HEK293 (cell line): Measurements from ENCODE around the gene PRSS16.
A peak's percentile ranks its signal among the peaks of the same experiment; 100 is the strongest.

Experiments used
- GLIS1 ChIP-seq: fragments of 450-650 bp; formaldehyde crosslinking; IDR thresholded peaks from 2 replicates; pipeline ENCODE4 v1.5.1; 2016; ENCODE audit warnings: missing biosample characterization, missing genetic modification characterization
- HOXA7 ChIP-seq: sonication (generic); formaldehyde crosslinking; IDR thresholded peaks from 2 replicates; pipeline ENCODE4 v1.8.1; 2022; ENCODE audit warnings: missing genetic modification reagents, borderline replicate concordance
- KLF16 ChIP-seq: fragments of 450-650 bp; formaldehyde crosslinking; IDR thresholded peaks from 2 replicates; pipeline ENCODE4 v1.5.1; 2017; ENCODE audit warnings: missing biosample characterization, missing genetic modification characterization
- MEIS1 ChIP-seq: sonication (generic); formaldehyde crosslinking; IDR thresholded peaks from 2 replicates; pipeline ENCODE4 v1.8.1; 2022; ENCODE audit warnings: missing genetic modification reagents, mild to moderate bottlenecking, borderline replicate concordance
- PRDM2 ChIP-seq: fragments of 450-650 bp; formaldehyde crosslinking; IDR thresholded peaks from 2 replicates; pipeline ENCODE4 v1.5.1; 2016; ENCODE audit warnings: missing biosample characterization, missing genetic modification characterization, borderline replicate concordance
- SCRT2 ChIP-seq: fragments of 450-650 bp; formaldehyde crosslinking; IDR thresholded peaks from 2 replicates; pipeline ENCODE4 v1.5.1; 2016; ENCODE audit warnings: missing biosample characterization, missing genetic modification characterization
- SP7 ChIP-seq: fragments of 450-650 bp; formaldehyde crosslinking; IDR thresholded peaks from 2 replicates; pipeline ENCODE4 v1.5.1; 2016; ENCODE audit warnings: missing biosample characterization, missing genetic modification characterization
- WT1 ChIP-seq: fragments of 450-650 bp; formaldehyde crosslinking; IDR thresholded peaks from 2 replicates; pipeline ENCODE4 v1.5.1; 2016; ENCODE audit warnings: missing biosample characterization, missing genetic modification characterization
- ZBTB10 ChIP-seq: fragments of 450-650 bp; formaldehyde crosslinking; IDR thresholded peaks from 2 replicates; pipeline ENCODE4 v1.5.1; 2016; ENCODE audit warnings: missing biosample characterization, missing genetic modification characterization
- ZBTB6 ChIP-seq: fragments of 450-650 bp; formaldehyde crosslinking; IDR thresholded peaks from 2 replicates; pipeline ENCODE4 v1.5.1; 2017; ENCODE audit warnings: missing biosample characterization, missing genetic modification characterization
- ZBTB7A ChIP-seq: fragments of 450-650 bp; formaldehyde crosslinking; IDR thresholded peaks from 2 replicates; pipeline ENCODE4 v1.5.1; 2016; ENCODE audit warnings: low read depth, missing biosample characterization, missing genetic modification characterization
- ZBTB8A ChIP-seq: fragments of 450-650 bp; formaldehyde crosslinking; IDR thresholded peaks from 2 replicates; pipeline ENCODE4 v1.5.1; 2016; ENCODE audit warnings: missing biosample characterization, missing genetic modification characterization
- ZFP37 ChIP-seq: fragments of 450-650 bp; formaldehyde crosslinking; IDR thresholded peaks from 2 replicates; pipeline ENCODE4 v1.5.1; 2016; ENCODE audit warnings: missing biosample characterization, missing genetic modification characterization
- ZNF211 ChIP-seq: fragments of 450-650 bp; formaldehyde crosslinking; IDR thresholded peaks from 2 replicates; pipeline ENCODE4 v1.5.1; 2016; ENCODE audit warnings: low read depth, missing biosample characterization, missing genetic modification characterization
- ZNF24 ChIP-seq: fragments of 450-650 bp; formaldehyde crosslinking; IDR thresholded peaks from 2 replicates; pipeline ENCODE4 v1.5.1; 2016; ENCODE audit warnings: missing biosample characterization, missing genetic modification characterization
- ZNF341 ChIP-seq: fragments of 450-650 bp; formaldehyde crosslinking; IDR thresholded peaks from 2 replicates; pipeline ENCODE4; 2016; ENCODE audit warnings: low read depth, missing biosample characterization, missing genetic modification characterization
- ZNF362 ChIP-seq: fragments of 450-650 bp; formaldehyde crosslinking; IDR thresholded peaks from 2 replicates; pipeline ENCODE4 v1.5.1; 2016; ENCODE audit warnings: missing biosample characterization, missing genetic modification characterization
- ZNF585B ChIP-seq: fragments of 450-650 bp; formaldehyde crosslinking; IDR thresholded peaks from 2 replicates; pipeline ENCODE4 v1.5.1; 2016; ENCODE audit warnings: missing biosample characterization, missing genetic modification characterization
- ZNF600 ChIP-seq: fragments of 450-650 bp; formaldehyde crosslinking; IDR thresholded peaks from 2 replicates; pipeline ENCODE4 v1.5.1; 2016; ENCODE audit warnings: missing biosample characterization, missing genetic modification characterization
- ZNF707 ChIP-seq: fragments of 450-650 bp; formaldehyde crosslinking; IDR thresholded peaks from 2 replicates; pipeline ENCODE4 v1.5.1; 2016; ENCODE audit warnings: missing biosample characterization, missing genetic modification characterization
- ZNF76 ChIP-seq: fragments of 450-650 bp; formaldehyde crosslinking; IDR thresholded peaks from 2 replicates; pipeline ENCODE4; 2016; ENCODE audit warnings: low read depth, missing biosample characterization, missing genetic modification characterization, borderline replicate concordance
- ZNF830 ChIP-seq: fragments of 450-650 bp; IDR thresholded peaks from 2 replicates; pipeline ENCODE4 v1.5.0; 2018; ENCODE audit warnings: missing biosample characterization, missing genetic modification characterization, low read depth, mild to moderate bottlenecking, moderate library complexity
- ZSCAN4 ChIP-seq: fragments of 450-650 bp; formaldehyde crosslinking; IDR thresholded peaks from 2 replicates; pipeline ENCODE4 v1.5.1; 2017; ENCODE audit warnings: missing biosample characterization, missing genetic modification characterization

Gene PRSS16

GRCh38 chr6:27213544-27214125, 33.9 kb upstream of the PRSS16 start (continued):
- TF ChIP-seq ZBTB10 (tag by site-specific recombination) (peak; percentile 66; the same call in 1 of the 2 replicates), ZNF362 (tag by site-specific recombination) (peak; percentile 56; the same call in 1 of the 2 replicates), WT1 (0 out of 2 replicates have a peak, but pooled peaks have one; percentile 4), MEIS1 (CRISPR knock-in tag) (no peak), ZNF585B (tag by site-specific recombination) (no peak), ZNF830 (peak; percentile 77), ZBTB6 (tag by site-specific recombination) (peak; percentile 50; the same call in 1 of the 2 replicates), HOXA7 (no peak), ZBTB7A (tag by site-specific recombination) (peak; percentile 62), ZSCAN4 (tag by site-specific recombination) (no peak; the same call in 1 of the 2 replicates), SP7 (tag by site-specific recombination) (peak; percentile 71), ZBTB8A (tag by site-specific recombination) (no peak), ZNF76 (tag by site-specific recombination) (peak; percentile 45; the same call in 1 of the 2 replicates), ZNF341 (tag by site-specific recombination) (no peak), ZNF600 (tag by site-specific recombination) (peak; percentile 20; the same call in 1 of the 2 replicates), ZNF211 (no peak), ZFP37 (tag by site-specific recombination) (peak; percentile 61; the same call in 1 of the 2 replicates), ZNF707 (tag by site-specific recombination) (no peak), KLF16 (tag by site-specific recombination) (no peak), SCRT2 (tag by site-specific recombination) (no peak), PRDM2 (tag by site-specific recombination) (no peak), ZNF24 (peak; percentile 38; the same call in 1 of the 2 replicates), GLIS1 (tag by site-specific recombination) (peak; percentile 68)
